ENCODE results near the gene ERMP1. TPM values are rescaled to one million over a fixed set of nuclear protein-coding genes. Genes with fewer than 3 reads are reported as not detected.

The ERMP1 gene
- total RNA-seq, 1 donor from 2014 or later: 20.3 TPM

- no peak overlapping the region for H3K27ac Mint-ChIP-seq
- no peak for DNase-seq (ENCODE audit: low spot score, unreplicated experiment)
- no peaks in the 10 kb centered on the region for H3K27me3 Mint-ChIP-seq
- H3K4me1 Mint-ChIP-seq (ENCODE audit: low read depth): peaks cover 26% of the 10 kb centered on the region
- no peaks in the 10 kb centered on the region for H3K9me3 Mint-ChIP-seq (ENCODE audit: low read depth)
- H3K4me3 Mint-ChIP-seq (ENCODE audit: low read depth): no peak overlapping the region
- no peaks in the 10 kb centered on the region for H3K36me3 Mint-ChIP-seq (ENCODE audit: insufficient read depth)
- no peak for TF ChIP-seq CTCF (IDR thresholded peaks at IDR 0.05; ENCODE audit: unreplicated experiment)
Observed at GRCh38 chr9:5835808-5836207, 2.9 kb upstream of the ERMP1 start.

- no peak for TF ChIP-seq CTCF (IDR thresholded peaks at IDR 0.05; ENCODE audit: unreplicated experiment)
- H3K4me3 Mint-ChIP-seq (ENCODE audit: low read depth): peak overlapping the region; percentile 5
- DNase-seq (ENCODE audit: low spot score, unreplicated experiment): no peak
- H3K27ac Mint-ChIP-seq: no peak overlapping the region
- H3K4me1 Mint-ChIP-seq (ENCODE audit: low read depth): peaks cover 21% of the 10 kb centered on the region
- H3K27me3 Mint-ChIP-seq: no peaks in the 10 kb centered on the region
- no peaks in the 10 kb centered on the region for H3K9me3 Mint-ChIP-seq (ENCODE audit: low read depth)
- no peaks in the 10 kb centered on the region for H3K36me3 Mint-ChIP-seq (ENCODE audit: insufficient read depth)
Observed at GRCh38 chr9:5834214-5834613, 1.3 kb upstream of the ERMP1 start.

GRCh38 chr9:5832071-5832537 is 813 bp downstream of the ERMP1 start:
- no peak for DNase-seq (ENCODE audit: low spot score, unreplicated experiment)
- no peak for TF ChIP-seq CTCF (IDR thresholded peaks at IDR 0.05; ENCODE audit: unreplicated experiment)
- peak overlapping the region; percentile 83 for H3K27ac Mint-ChIP-seq
- peaks cover 16% of the 10 kb centered on the region for H3K4me1 Mint-ChIP-seq (ENCODE audit: low read depth)
- no peaks in the 10 kb centered on the region for H3K9me3 Mint-ChIP-seq (ENCODE audit: low read depth)
- H3K4me3 Mint-ChIP-seq (ENCODE audit: low read depth): peak overlapping the region; percentile 82
- no peaks in the 10 kb centered on the region for H3K27me3 Mint-ChIP-seq
- H3K36me3 Mint-ChIP-seq (ENCODE audit: insufficient read depth): no peaks in the 10 kb centered on the region

- Mint-ChIP-seq H3K36me3 (ENCODE audit: insufficient read depth) (peaks cover 3% of the 10 kb centered on the region), H3K4me3 (ENCODE audit: low read depth) (no peak overlapping the region), H3K9me3 (ENCODE audit: low read depth) (no peaks in the 10 kb centered on the region), H3K27ac (no peak overlapping the region), H3K4me1 (ENCODE audit: low read depth) (peaks cover under 1% of the 10 kb centered on the region), H3K27me3 (no peaks in the 10 kb centered on the region)
- TF ChIP-seq CTCF (IDR thresholded peaks at IDR 0.05; ENCODE audit: unreplicated experiment): no peak
- no peak for DNase-seq (ENCODE audit: low spot score, unreplicated experiment)
Observed at GRCh38 chr9:5825895-5826622, 6.9 kb downstream of the ERMP1 start.

- no peak for TF ChIP-seq CTCF (IDR thresholded peaks at IDR 0.05; ENCODE audit: unreplicated experiment)
- DNase-seq (ENCODE audit: low spot score, unreplicated experiment): no peak
- Mint-ChIP-seq H3K9me3 (ENCODE audit: low read depth) (no peaks in the 10 kb centered on the region), H3K36me3 (ENCODE audit: insufficient read depth) (peaks cover 3% of the 10 kb centered on the region), H3K27me3 (no peaks in the 10 kb centered on the region), H3K4me3 (ENCODE audit: low read depth) (no peak overlapping the region), H3K4me1 (ENCODE audit: low read depth) (no peaks in the 10 kb centered on the region), H3K27ac (no peak overlapping the region)
Observed at GRCh38 chr9:5825223-5825622, 7.7 kb downstream of the ERMP1 start.
